ENCODE data around the gene FKBP2. TPM values are rescaled to one million over a fixed set of nuclear protein-coding genes. Genes with fewer than 3 reads are reported as not detected.

FKBP2 gene
- polyA plus RNA-seq, 5 donors = 53.0 to 90.8 (median 67.2) TPM

GRCh38 chr11:64211181-64211872, 29.6 kb upstream of the FKBP2 start:
- no peak for DNase-seq

- DNase-seq = no peak
Measured at GRCh38 chr11:64216879-64217278, 24.0 kb upstream of the FKBP2 start.

- no peak for DNase-seq
Measured at GRCh38 chr11:64218628-64219353, 22.1 kb upstream of the FKBP2 start.

GRCh38 chr11:64219354-64219684, 21.6 kb upstream of the FKBP2 start:
- DNase-seq = no peak

GRCh38 chr11:64219755-64220154, 21.1 kb upstream of the FKBP2 start:
- DNase-seq = no peak

- no peak for DNase-seq
Measured at GRCh38 chr11:64220271-64220670, 20.6 kb upstream of the FKBP2 start.

GRCh38 chr11:64220798-64221197, 20.1 kb upstream of the FKBP2 start:
- DNase-seq = no peak

- DNase-seq = no peak
Measured at GRCh38 chr11:64222651-64223000, 18.3 kb upstream of the FKBP2 start.

- no peak for DNase-seq
Measured at GRCh38 chr11:64223001-64223651, 17.8 kb upstream of the FKBP2 start.

GRCh38 chr11:64224151-64224890, 16.6 kb upstream of the FKBP2 start:
- no peak for DNase-seq

GRCh38 chr11:64224891-64225607, 15.8 kb upstream of the FKBP2 start:
- DNase-seq = no peak

- peak; percentile 83 to 85 for DNase-seq
Measured at GRCh38 chr11:64225608-64226506, 15.0 kb upstream of the FKBP2 start, which contains the start of the genes NUDT22 and TRPT1. TSS of gene NUDT22 (plus strand) at chr11:64226274. CDS start at chr11:64226653, 379 bp downstream. TSS of gene TRPT1 (minus strand) at chr11:64226186. CDS start at chr11:64225860, 326 bp downstream.

- no peak for DNase-seq
Measured at GRCh38 chr11:64226507-64227051, 14.3 kb upstream of the FKBP2 start.

GRCh38 chr11:64227405-64227956, 13.4 kb upstream of the FKBP2 start:
- no peak for DNase-seq

GRCh38 chr11:64229090-64229743, 11.7 kb upstream of the FKBP2 start:
- DNase-seq = no peak

- no peak for DNase-seq
Measured at GRCh38 chr11:64229744-64230170, 11.1 kb upstream of the FKBP2 start.

- peak; percentile 91 for DNase-seq
Measured at GRCh38 chr11:64230171-64230984, 10.5 kb upstream of the FKBP2 start, which contains the start of gene DNAJC4. TSS of gene DNAJC4 (plus strand) at chr11:64230548. CDS start at chr11:64230855, 307 bp downstream.

- DNase-seq = no peak
Measured at GRCh38 chr11:64230985-64231365, 9.9 kb upstream of the FKBP2 start.

Data from right lung (tissue), 5 donors.